Lung (tissue), 12 donors: ENCODE measurements around the gene TAGLN3. TPM values are rescaled to one million over a fixed set of nuclear protein-coding genes. Genes with fewer than 3 reads are reported as not detected.

Source experiments
- ATAC-seq: fragments of 200-7000 bp; cut with Tn5 transposase; one replicate; pipeline ENCODE4 v1.9.1; 2020; ENCODE audit warnings: moderate number of reproducible peaks; ENCODE audit not compliant: insufficient read depth, low FRiP score
- DNase-seq, 3 donors: peaks; one replicate each; pipeline ENCODE4 v3.0.0-alpha.2; 2013 to 2017
- H3K27ac ChIP-seq, 2 donors: one replicate each; pipeline ENCODE4 v1.5.1; 2013; ENCODE audit warnings: mild to moderate bottlenecking in 2 of 2, moderate library complexity in 2 of 2, control low read depth in 1 of 2, inconsistent platforms in 1 of 2, low read depth in 1 of 2, low read length in 1 of 2
- H3K27me3 ChIP-seq, 3 donors: one replicate each; pipeline ENCODE4 v1.5.1; 2013; ENCODE audit warnings: low read length in 2 of 3; ENCODE audit not compliant: control insufficient read depth in 3 of 3, insufficient read depth in 3 of 3
- H3K36me3 ChIP-seq, 4 donors: one replicate each; pipeline ENCODE4 v1.5.1; 2013; ENCODE audit warnings: low read length in 4 of 4, mild to moderate bottlenecking in 1 of 4, moderate library complexity in 1 of 4; ENCODE audit not compliant: control insufficient read depth in 4 of 4, insufficient read depth in 4 of 4
- H3K4me1 ChIP-seq, 5 donors: one replicate each; pipeline ENCODE4 v1.5.1; 2013; ENCODE audit warnings: low read length in 5 of 5, mild to moderate bottlenecking in 2 of 5, moderate library complexity in 1 of 5; ENCODE audit not compliant: control insufficient read depth in 5 of 5, insufficient read depth in 5 of 5
- H3K4me3 ChIP-seq: one replicate; pipeline ENCODE4 v1.5.1; 2013; ENCODE audit warnings: mild to moderate bottlenecking, control low read depth, moderate library complexity
- H3K9ac ChIP-seq, 2 donors: one replicate each; pipeline ENCODE4 v1.5.1; 2013; ENCODE audit warnings: low read length in 2 of 2, control low read depth in 1 of 2; ENCODE audit not compliant: insufficient read depth in 1 of 2
- H3K9me3 ChIP-seq, 4 donors: one replicate each; pipeline ENCODE4 v1.5.1; 2013; ENCODE audit warnings: low read length in 3 of 4, mild to moderate bottlenecking in 1 of 4, moderate library complexity in 1 of 4; ENCODE audit not compliant: control insufficient read depth in 4 of 4, insufficient read depth in 3 of 4
- WGBS, 2 donors: extraction: QIAGEN DNeasy Blood & Tissue Kit; methylation state at CpG; one replicate each; pipeline ENCODE4 v1.1.7; 2013; 5-methylcytosine and 5-hydroxymethylcytosine counted together
- polyA plus RNA-seq, 2 donors: library from polyadenylated mRNA; stranded (reverse); fragments of 200-250 nt; gene quantifications; one replicate each; pipeline ENCODE4 v1.2.1, GENCODE V29; 2013
- total RNA-seq, 2 donors: library from RNA; depleted of rRNA in 1 of 2; stranded (reverse); fragments of >200 nt in 1 of 2; gene quantifications; one replicate each; pipeline ENCODE4 v1.2.1, GENCODE V29; 2014 to 2021
- TF ChIP-seq, protein P1 (sequence below): IDR thresholded peaks from 2 replicates; pipeline ENCODE4 v1.5.1; 2012; ENCODE audit warnings: mild to moderate bottlenecking; ENCODE audit errors: control extremely low read depth, extremely low read depth
- donor health status: control.
- donor health status: control.
- donor health status: Bipolar disorder and iron deficiency.
- donor health status: healthy.
- donor health status: DM: yes; HTN: yes; CAD: no.

TAGLN3 gene
- total and polyA plus RNA-seq, 4 donors = 0.71 to 2.6 (median 1.6) TPM

DNA sequence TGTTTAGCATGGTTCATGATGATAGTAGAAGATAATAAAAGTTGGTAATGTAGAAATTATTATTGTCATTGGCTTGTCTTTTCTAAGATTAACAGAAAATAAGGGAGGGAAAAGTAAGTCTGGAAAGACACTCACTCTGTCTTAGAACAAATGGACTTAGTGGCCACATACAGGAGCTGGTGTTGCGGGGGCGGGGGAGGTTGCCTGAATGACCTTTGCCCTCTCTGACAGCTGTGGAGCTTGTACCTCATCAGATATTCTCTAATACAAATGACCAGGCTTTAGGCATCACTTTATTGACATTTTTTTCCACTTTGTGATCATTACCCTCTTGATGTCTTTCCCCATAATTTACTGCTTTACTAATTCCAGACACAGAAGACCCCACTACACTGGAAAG, 5.9 kb downstream of the TAGLN3 start:
- DNase-seq (no peak), ATAC-seq (no peak)
- peaks cover 0 to 58% (median 15%) of the 10 kb centered on the region in 5 donors for H3K4me1 ChIP-seq
- no peak overlapping the region for H3K4me3 ChIP-seq
- H3K9me3 ChIP-seq = no peaks in the 10 kb centered on the region
- TF ChIP-seq, protein P1, sequence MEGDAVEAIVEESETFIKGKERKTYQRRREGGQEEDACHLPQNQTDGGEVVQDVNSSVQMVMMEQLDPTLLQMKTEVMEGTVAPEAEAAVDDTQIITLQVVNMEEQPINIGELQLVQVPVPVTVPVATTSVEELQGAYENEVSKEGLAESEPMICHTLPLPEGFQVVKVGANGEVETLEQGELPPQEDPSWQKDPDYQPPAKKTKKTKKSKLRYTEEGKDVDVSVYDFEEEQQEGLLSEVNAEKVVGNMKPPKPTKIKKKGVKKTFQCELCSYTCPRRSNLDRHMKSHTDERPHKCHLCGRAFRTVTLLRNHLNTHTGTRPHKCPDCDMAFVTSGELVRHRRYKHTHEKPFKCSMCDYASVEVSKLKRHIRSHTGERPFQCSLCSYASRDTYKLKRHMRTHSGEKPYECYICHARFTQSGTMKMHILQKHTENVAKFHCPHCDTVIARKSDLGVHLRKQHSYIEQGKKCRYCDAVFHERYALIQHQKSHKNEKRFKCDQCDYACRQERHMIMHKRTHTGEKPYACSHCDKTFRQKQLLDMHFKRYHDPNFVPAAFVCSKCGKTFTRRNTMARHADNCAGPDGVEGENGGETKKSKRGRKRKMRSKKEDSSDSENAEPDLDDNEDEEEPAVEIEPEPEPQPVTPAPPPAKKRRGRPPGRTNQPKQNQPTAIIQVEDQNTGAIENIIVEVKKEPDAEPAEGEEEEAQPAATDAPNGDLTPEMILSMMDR = no peak
- WGBS, 2 donors = 97 to 98% methylated on average over 2 of the region's 2 CpGs
- no peaks in the 10 kb centered on the region for H3K36me3 ChIP-seq
- H3K27ac ChIP-seq = no peak overlapping the region
- no peaks in the 10 kb centered on the region for H3K27me3 ChIP-seq
- no peak overlapping the region for H3K9ac ChIP-seq

DNA sequence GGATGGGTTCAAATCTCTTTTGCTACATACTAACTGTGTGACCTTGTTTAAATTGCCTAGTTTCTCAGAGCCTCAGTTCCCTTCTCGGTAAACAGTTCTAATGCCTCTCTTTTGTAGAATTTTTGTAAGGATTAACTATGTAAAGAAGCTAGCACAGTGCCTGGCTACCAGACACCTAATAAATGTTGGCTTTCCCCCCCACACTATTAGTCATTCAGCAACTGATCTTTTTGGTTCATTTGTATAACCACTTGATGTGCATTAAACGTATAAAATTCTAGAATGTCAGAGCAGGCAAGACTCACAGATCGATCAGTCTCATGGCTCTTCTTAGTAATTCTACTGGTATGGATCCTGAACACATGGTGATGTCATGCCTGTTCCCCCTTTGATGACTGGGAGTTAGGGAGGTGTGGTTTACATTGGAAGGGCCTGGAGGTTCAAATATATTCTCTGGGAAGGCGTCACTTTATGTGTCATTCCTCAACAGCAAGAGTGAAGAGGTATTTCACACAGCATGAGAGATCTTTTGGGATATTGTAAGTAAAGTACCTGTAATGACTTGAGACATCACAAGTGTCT, 6.5 kb downstream of the TAGLN3 start:
- Histone ChIP-seq H3K9ac (no peak overlapping the region), H3K36me3 (no peaks in the 10 kb centered on the region), H3K9me3 (no peaks in the 10 kb centered on the region), H3K27me3 (no peaks in the 10 kb centered on the region), H3K4me3 (no peak overlapping the region), H3K27ac (no peak overlapping the region), H3K4me1 (peaks cover 0 to 58% (median 15%) of the 10 kb centered on the region in 5 donors)
- no peak for ATAC-seq
- no peak for DNase-seq
- 70 to 74% methylated on average over 4 of the region's 4 CpGs for WGBS, 2 donors
- TF ChIP-seq, protein P1 = no peak

DNA sequence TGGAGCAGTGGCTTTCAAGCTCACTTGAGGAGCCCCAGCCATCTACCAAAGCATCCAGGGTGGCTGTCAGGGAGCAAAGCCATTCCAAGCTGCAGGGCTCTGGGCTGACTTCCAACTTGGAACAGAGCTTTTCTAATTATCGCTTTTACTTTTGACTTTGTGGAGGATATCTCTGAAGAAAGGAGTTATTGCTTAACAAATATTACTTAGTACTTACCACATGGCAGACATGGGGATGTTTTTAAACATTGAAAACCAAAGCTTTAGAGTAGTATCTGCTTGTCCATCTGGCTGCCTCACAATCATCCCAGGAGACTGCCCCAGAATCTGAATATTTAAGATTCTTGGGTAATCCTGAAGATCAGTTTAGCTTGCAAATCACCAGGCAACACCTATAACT, 8.9 kb downstream of the TAGLN3 start:
- TF ChIP-seq, protein P1 = no peak
- 39 to 69% methylated on average over 1 of the region's 1 CpG for WGBS, 2 donors
- Histone ChIP-seq H3K9me3 (no peaks in the 10 kb centered on the region), H3K27me3 (no peaks in the 10 kb centered on the region), H3K4me3 (no peak overlapping the region), H3K27ac (no peak overlapping the region), H3K9ac (no peak overlapping the region), H3K36me3 (no peaks in the 10 kb centered on the region), H3K4me1 (peaks cover 0 to 66% (median 12%) of the 10 kb centered on the region in 5 donors)
- ATAC-seq (no peak), DNase-seq (peak; percentile 73 to 92 (median 92))

DNA sequence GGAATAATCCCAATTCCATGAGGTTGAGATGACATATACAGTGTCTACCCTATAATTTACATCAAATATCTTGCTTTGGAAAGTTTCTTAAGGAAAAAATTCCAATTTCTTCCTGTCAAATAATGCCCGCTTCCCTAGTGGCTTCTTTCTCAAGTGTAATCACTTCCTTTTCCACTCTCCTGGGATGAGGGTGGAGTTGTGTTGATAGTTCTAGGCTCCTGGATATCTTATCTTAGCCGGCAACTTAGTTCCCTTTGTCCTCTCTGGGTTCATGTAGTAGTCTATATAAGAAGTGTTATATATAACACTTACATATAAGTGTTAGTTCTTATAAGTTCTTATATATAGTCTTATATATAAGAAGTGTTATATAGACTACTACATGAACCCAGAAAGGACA, 10.9 kb downstream of the TAGLN3 start:
- Histone ChIP-seq H3K36me3 (no peaks in the 10 kb centered on the region), H3K4me3 (no peak overlapping the region), H3K9me3 (no peaks in the 10 kb centered on the region), H3K9ac (no peak overlapping the region), H3K27ac (no peak overlapping the region), H3K4me1 (peaks cover 0 to 66% (median 12%) of the 10 kb centered on the region in 5 donors), H3K27me3 (no peaks in the 10 kb centered on the region)
- TF ChIP-seq, protein P1 = no peak
- DNase-seq (no peak), ATAC-seq (no peak)
- WGBS, 2 donors = 75 to 79% methylated on average over 2 of the region's 2 CpGs
